NT2/D1 (cell line): ENCODE results near the gene PGK2.

Source experiments
- SUZ12 ChIP-seq: IDR thresholded peaks from 2 replicates; pipeline ENCODE4 v1.6.1; 2011; ENCODE audit not compliant: insufficient read length, insufficient read depth; ENCODE audit errors: extremely low read depth
- YY1 ChIP-seq: IDR thresholded peaks from 2 replicates; pipeline ENCODE4 v1.6.1; 2011; ENCODE audit not compliant: insufficient read length, insufficient read depth
- ZNF274 ChIP-seq: IDR thresholded peaks from 2 replicates; pipeline ENCODE4 v1.6.1; 2011; ENCODE audit warnings: mild to moderate bottlenecking, low read depth, low read length

- TF ChIP-seq ZNF274, result no peak
- TF ChIP-seq YY1, result no peak
- TF ChIP-seq SUZ12, result no peak
Observed at GRCh38 chr6:49790341-49790740, 3.3 kb upstream of the PGK2 start.
